DMS153 treated with DMSO at 0.1 percent for 48 hours (cell line): ENCODE data around the gene PCGF1.
"Not testable (repeated sequence)": the region's sequence is repeated elsewhere in the genome, so short reads cannot be mapped to it uniquely, and the experiment has no call there.

Experiments used
- DNase-seq: peaks from one replicate; lab custom pipeline; 2025; ENCODE audit not compliant: unreplicated experiment; lab: John Stamatoyannopoulos, UW

Gene PCGF1

GRCh38 chr2:74474481-74474880, 33.0 kb downstream of the PCGF1 start:
- no peak for DNase-seq

DNA sequence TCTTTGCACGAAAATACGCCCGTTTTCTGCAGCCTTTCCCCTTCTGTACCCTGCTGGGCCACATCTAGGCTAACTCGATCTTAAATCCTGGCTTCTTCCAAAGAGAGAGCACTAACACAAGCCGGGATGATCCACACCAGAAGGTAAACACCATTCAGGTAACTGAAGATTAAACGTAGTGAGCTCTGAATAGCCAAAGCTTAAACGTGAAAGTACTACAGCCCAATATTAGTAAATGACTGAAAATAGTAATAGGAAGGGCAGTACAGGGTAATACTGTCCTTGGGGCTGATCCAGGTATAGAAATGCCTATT, 34.6 kb downstream of the PCGF1 start:
- no peak for DNase-seq

DNA sequence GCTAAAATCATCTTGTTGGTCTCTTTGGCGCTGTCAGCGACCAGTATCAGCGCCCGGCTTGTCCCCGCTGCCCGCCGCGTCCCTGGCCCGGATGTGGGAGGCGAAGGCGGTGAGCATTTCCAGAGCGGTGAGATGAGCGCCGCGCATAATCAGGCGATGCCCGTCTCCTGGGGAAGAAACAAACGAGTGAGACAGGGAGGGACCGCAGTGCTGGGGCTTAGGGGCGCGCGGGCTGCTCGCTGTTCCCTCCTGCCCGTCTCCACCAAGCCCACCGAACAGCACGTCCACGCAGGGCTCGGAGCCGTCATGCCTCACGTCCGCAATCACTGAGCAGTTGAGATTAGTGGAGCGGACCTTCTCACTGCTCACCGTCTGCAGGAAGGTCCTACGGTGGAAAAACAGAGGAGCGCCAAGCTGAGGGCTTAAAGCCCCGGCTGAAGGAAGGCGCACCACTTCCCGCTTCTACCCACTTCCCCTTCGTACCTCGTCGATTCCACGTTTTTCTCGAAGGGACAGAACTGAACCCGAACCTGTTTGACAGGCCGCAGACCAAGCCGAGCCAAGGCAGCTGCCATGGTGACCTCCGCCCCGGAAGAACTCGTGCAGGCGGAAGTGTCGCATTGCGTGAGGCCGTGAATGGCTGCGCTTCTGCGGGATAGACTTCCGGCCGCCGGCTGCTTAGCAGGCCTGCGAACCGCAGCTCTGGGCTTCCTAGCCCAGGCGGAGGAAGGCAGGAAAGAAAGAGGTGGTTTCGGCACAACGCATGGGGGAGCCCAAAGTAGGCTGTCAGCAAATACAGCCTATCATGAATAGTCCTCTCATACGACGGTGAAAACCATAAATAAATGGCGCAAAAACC, 35.2 kb downstream of the PCGF1 start, which contains the start of gene MRPL53:
Gene MRPL53 (minus strand): TSS at position 595 of the 859 bp plus-strand sequence. CDS start 20 bp downstream, at position 575.
- DNase-seq, result peak; percentile 75

GRCh38 chr2:74471332-74472065, 36.0 kb downstream of the PCGF1 start:
- DNase-seq, result no peak

- DNase-seq, result not testable (repeated sequence)
Measured at GRCh38 chr2:74470742-74471141, 36.8 kb downstream of the PCGF1 start.

DNA sequence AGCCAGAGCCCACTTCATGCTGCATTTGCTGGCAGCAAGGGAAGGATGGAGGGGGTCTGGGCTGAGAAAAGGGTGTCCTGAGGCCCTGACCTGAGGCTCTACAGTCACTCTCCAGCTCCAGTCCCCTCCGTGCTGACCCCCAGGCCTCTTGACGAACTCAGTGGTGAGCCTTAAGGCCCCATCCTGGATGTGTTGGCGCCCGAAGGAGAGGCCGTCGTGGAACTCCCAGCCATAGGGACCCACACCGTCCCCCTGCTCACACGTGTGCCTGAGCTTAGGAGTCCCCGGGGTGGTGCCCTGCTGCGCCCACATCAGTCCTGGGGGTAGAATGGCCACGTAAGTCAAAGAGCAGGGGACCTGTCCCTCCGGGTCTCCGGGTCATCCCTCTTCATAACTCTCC, 43.1 kb downstream of the PCGF1 start:
- DNase-seq, result no peak

DNA sequence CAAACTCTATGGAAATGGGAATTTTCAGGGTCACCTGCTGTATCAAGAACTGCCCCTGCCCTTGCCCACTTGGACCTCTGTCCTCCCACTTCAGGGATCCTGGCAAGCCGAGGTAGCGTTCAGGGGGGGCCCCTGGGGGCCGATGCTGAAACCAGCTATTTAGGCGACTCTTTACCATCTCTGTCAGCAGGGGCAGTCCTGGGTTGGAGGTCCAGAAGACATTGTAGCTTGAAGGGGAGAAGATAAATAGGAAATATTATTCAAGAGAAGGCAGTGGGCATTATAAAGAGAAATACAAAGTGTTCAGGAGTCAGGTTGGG, 44.7 kb downstream of the PCGF1 start:
- DNase-seq, result no peak

DNA sequence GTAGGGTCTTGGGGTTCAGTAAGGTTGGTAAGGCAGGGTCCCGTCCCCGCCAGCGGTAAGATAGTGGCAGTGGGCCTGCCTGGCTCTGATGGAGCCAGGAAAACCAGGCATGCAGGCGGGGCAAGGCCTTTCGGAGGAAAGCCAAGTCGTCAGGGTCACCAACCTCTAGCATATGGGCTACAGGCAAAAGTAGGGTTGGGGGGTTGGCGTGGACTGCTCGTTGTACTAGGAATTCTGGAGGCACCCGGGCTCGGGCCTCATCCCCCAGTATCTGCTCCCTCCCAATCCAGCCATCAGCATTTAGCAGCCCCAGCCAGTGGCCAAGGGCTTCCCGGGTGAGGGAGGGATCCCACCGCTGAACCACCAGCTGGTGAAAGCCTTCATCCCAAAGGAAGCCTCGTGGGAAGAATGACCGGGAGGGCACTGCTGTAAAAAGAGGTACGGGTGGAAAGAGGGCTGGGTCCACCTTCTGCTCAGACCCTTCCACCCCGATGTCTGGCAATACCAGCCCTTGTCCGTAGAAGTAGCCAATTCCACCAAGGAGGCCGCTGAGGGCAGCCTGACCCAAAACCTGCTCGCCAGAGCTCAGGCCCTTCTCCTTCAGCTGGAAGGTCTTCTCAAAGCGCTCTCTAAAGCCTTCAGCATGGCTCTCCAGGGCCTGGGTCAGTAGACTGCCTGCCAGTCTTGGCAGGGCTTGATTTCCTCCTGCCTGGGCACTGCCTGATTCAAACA, 45.3 kb downstream of the PCGF1 start:
- no peak for DNase-seq

DNA sequence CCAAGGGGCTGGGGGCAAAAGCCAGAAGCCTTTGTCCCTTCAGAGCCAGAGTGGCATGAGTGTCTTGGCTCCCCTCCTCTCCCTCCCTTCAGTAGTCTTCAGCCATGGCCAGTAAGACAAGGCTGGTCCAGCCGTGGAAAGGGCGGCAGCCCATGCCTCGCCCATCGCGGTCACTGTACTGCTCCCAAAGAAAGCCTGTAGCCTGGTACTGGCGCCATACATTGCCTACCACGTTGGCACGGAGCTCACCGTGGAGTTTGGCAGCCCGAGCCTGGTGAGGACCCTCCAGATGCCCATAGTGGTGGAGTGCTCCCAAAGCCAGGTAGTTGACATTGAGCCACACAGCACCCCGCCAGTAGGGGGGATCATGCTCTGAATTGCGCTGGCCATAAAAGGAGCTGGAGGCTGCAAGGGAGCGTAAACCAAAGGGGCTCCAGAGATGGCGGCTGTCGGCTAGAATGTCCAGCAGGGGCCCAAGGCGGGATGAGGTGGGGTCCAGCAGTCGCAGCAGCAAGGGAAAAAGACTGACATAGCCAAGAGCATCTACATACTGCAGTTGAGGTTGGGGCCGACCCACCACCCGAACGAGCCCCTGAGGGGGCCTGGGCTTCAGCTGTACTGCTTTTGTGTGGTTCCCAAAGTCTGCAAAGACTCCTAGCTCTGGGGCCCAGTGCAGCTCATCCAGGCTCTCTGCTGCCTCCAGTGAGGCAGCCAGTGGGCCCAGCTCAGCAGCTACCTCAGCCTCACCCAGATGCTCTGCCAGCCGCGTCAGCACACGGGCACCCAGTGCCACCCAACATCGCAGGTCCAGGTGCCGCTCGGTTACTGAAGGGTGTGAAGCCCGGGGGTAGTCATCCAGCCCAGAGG, 46.1 kb downstream of the PCGF1 start:
- DNase-seq, result no peak

DNA sequence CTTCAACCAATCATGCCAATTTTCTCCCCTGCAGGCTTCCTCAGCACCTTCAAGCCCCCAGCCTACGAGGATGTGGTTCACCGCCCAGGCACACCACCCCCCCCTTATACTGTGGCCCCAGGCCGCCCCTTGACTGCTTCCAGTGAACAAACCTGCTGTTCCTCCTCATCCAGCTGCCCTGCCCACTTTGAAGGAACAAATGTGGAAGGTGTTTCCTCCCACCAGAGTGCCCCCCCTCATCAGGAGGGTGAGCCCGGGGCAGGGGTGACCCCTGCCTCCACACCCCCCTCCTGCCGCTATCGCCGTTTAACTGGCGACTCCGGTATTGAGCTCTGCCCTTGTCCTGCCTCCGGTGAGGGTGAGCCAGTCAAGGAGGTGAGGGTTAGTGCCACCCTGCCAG, 47.3 kb downstream of the PCGF1 start:
- DNase-seq, result not testable (repeated sequence)

- not testable (repeated sequence) for DNase-seq
Measured at GRCh38 chr2:74459503-74460118, 47.9 kb downstream of the PCGF1 start.

DNA sequence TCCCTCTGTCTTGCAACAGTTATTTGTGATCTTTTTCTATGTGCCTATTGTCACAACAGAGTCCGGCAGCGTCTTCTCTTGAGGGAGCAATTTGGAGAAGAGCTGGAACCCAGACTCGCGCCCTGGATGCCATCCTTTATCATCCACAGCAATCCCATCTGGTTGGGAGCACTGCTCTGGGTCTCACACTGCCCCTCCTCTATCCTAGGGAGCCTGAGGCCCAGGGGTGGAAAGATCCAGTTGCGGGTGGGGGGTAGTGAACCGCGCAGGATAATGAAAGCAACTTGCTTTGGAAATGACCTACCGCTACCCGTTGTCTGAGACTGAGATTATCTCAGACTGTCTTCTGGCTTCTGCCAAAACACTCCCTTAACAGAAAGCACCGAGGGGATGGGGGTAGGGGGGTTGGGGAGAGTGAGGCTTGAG, 48.5 kb downstream of the PCGF1 start:
- DNase-seq, result no peak

DNA sequence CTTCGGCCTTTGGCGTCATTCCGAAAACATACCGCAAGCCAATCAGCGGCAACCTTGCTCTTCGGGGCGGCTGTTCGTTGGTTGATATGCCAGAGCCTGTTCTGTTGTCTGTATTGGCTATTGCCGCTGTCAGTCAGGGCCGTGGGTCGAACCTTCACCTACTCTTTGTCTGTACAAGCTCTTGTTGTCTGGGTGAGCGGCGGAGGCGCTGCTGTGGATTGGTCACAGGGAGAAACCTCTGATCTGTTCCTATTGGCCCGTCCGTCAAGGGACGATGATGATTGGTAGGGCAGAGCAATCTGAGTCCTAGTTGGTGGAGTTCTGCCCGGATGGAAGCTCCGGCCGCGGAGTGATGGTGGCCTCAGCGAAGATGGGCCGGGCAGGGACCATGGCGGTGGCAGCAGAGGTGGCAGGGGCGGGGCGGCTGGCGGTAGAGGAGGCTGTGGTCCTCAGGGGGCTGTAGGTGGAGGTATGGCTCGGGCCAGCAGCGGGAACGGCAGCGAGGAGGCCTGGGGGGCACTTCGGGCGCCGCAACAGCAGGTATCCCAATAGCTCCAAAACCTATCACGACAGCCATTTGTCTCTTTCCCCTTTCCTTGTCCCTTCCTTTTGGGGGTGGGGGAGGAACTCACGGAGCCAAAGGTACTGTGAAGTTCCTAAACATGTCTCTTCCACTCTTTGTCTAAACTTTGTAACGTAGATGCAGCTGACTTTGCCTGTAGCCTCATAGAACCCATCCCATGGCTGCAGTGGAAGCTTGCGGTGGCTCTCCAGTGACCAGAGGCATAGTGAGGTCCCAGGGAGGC, 49.2 kb downstream of the PCGF1 start, which contains the start of gene WBP1:
Gene WBP1 (plus strand): TSS at position 307 of the 806 bp plus-strand sequence. CDS start 165 bp downstream, at position 472.
- peak; percentile 98 for DNase-seq

- DNase-seq, result peak; percentile 72
Measured at GRCh38 chr2:74457549-74458131, 49.9 kb downstream of the PCGF1 start.

DNA sequence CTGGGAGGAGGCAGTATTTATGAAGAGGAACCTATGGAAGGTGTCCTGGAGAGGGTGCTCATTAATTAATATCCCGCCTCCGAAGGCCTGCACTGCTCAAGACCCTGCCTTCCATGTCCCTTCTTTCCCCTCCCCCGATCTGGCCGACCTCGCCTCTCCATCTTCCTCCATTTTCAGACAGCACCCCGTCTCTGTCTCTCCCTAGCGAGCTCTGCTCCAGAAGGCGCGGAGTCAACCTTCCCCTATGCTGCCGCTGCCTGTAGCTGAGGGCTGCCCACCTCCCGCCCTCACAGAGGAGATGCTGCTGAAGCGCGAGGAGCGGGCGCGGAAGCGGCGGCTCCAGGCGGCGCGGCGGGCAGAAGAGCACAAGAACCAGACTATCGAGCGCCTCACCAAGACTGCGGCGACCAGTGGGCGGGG, 50.4 kb downstream of the PCGF1 start:
- peak; percentile 72 for DNase-seq
